Neural cell (in vitro differentiated cells): ENCODE results near the gene DENND1A. TPM values are rescaled to one million over a fixed set of nuclear protein-coding genes. Genes with fewer than 3 reads are reported as not detected.

Source experiments
- H2AFZ ChIP-seq: fragments of 200-600, 300-800 bp; sonication (generic), shearing (Covaris generic); 2 replicates; pipeline ENCODE4 v1.6.0; 2014; ENCODE audit warnings: low read depth, mild to moderate bottlenecking, antibody characterized with exemption, low read length, moderate library complexity
- H3F3A ChIP-seq: fragments of 200-600 bp; shearing (Covaris generic); 2 replicates; pipeline ENCODE4 v1.6.1; 2016; ENCODE audit warnings: mild to moderate bottlenecking, moderate library complexity, mixed read lengths, antibody characterized with exemption, low read length; ENCODE audit not compliant: insufficient read depth, poor library complexity, severe bottlenecking
- H3K27ac ChIP-seq: fragments of 200-600, 300-800 bp; sonication (generic), shearing (Covaris generic); 2 replicates; pipeline ENCODE4 v1.5.1; 2014; ENCODE audit warnings: mild to moderate bottlenecking, low read length, moderate library complexity
- H3K27me3 ChIP-seq: fragments of 300-800, 200-600 bp; sonication (generic), shearing (Covaris generic); 2 replicates; pipeline ENCODE4 v1.6.0; 2014; ENCODE audit warnings: mild to moderate bottlenecking, low read depth, low read length, moderate library complexity; ENCODE audit not compliant: insufficient read depth
- H3K36me3 ChIP-seq: fragments of 300-800, 200-600 bp; sonication (generic), shearing (Covaris generic); 2 replicates; pipeline ENCODE4 v1.5.1; 2014; ENCODE audit warnings: mild to moderate bottlenecking, antibody characterized with exemption, low read length, moderate library complexity; ENCODE audit not compliant: insufficient read depth
- H3K4me2 ChIP-seq: fragments of 300-800, 200-600 bp; sonication (generic), shearing (Covaris generic); 2 replicates; pipeline ENCODE4 v1.6.0; 2014; ENCODE audit warnings: mild to moderate bottlenecking, low read length
- H3K4me3 ChIP-seq: fragments of 300-800, 200-600 bp; sonication (generic), shearing (Covaris generic); 2 replicates; pipeline ENCODE4 v1.5.1; 2014; ENCODE audit warnings: mild to moderate bottlenecking, low read length, moderate library complexity
- H3K79me2 ChIP-seq: fragments of 200-600 bp; shearing (Covaris generic); replicated peaks from 2 replicates; pipeline ENCODE4 v1.6.0; 2014; ENCODE audit warnings: mild to moderate bottlenecking, low read length, moderate library complexity; ENCODE audit not compliant: insufficient read depth
- H3K9ac ChIP-seq: fragments of 300-800, 200-600 bp; sonication (generic), shearing (Covaris generic); 2 replicates; pipeline ENCODE4 v1.6.1; 2016; ENCODE audit warnings: mild to moderate bottlenecking, low read length, mixed read lengths
- H3K9me2 ChIP-seq: fragments of 200-600 bp; shearing (Covaris generic); 2 replicates; pipeline ENCODE4 v1.6.1; 2016; ENCODE audit warnings: mild to moderate bottlenecking, low read length, mixed read lengths; ENCODE audit not compliant: insufficient read depth
- H3K9me3 ChIP-seq: fragments of 200-600, 300-800 bp; sonication (generic), shearing (Covaris generic); 2 replicates; pipeline ENCODE4 v1.6.1; 2016; ENCODE audit warnings: mild to moderate bottlenecking, mixed run types, low read length, moderate library complexity, mixed read lengths
- H4K20me1 ChIP-seq: fragments of 200-600 bp; shearing (Covaris generic); 2 replicates; pipeline ENCODE4 v1.6.1; 2016; ENCODE audit warnings: mild to moderate bottlenecking, mixed run types; ENCODE audit not compliant: insufficient read depth
- EP300 ChIP-seq: fragments of 450-650 bp; conservative IDR thresholded peaks from 2 replicates; pipeline ENCODE4 v1.6.1; 2014; ENCODE audit warnings: antibody characterized with exemption, mild to moderate bottlenecking, moderate library complexity; ENCODE audit not compliant: poor library complexity, severe bottlenecking
- EZH2 ChIP-seq: fragments of 200-600, 300-800 bp; shearing (Covaris generic), sonication (generic); IDR thresholded peaks from 2 replicates; pipeline ENCODE4 v1.6.1; 2014; ENCODE audit warnings: antibody characterized with exemption, low read length, borderline replicate concordance, mild to moderate bottlenecking; ENCODE audit not compliant: insufficient read depth, poor library complexity, severe bottlenecking
- MXI1 ChIP-seq: fragments of 450-650 bp; conservative IDR thresholded peaks from 2 replicates; pipeline ENCODE4 v1.6.1; 2014; ENCODE audit warnings: antibody characterized with exemption, mild to moderate bottlenecking; ENCODE audit not compliant: poor library complexity, severe bottlenecking
- POLR2AphosphoS5 ChIP-seq: IDR thresholded peaks from 2 replicates; pipeline ENCODE4 v1.6.1; 2012
- RAD21 ChIP-seq: fragments of 450-650 bp; conservative IDR thresholded peaks from 2 replicates; pipeline ENCODE4 v1.6.1; 2014; ENCODE audit warnings: antibody characterized with exemption, mild to moderate bottlenecking, moderate library complexity
- REST ChIP-seq: IDR thresholded peaks from 2 replicates; pipeline ENCODE4 v1.6.1; 2012; ENCODE audit warnings: borderline replicate concordance
- SMC3 ChIP-seq: fragments of 450-650 bp; conservative IDR thresholded peaks from 2 replicates; pipeline ENCODE4 v1.6.1; 2014; ENCODE audit warnings: antibody characterized with exemption, mild to moderate bottlenecking, moderate library complexity; ENCODE audit not compliant: poor library complexity
- TAF1 ChIP-seq: IDR thresholded peaks from 2 replicates; pipeline ENCODE4 v1.6.1; 2012; ENCODE audit warnings: low read depth
- polyA plus RNA-seq: library from polyadenylated mRNA; depleted of rRNA; stranded (reverse); fragments of >200 nt; gene quantifications from 2 replicates; pipeline ENCODE4 v1.2.3, GENCODE V29; 2014
- TF ChIP-seq, protein P1 (sequence below): fragments of 450-650 bp; IDR thresholded peaks from 2 replicates; pipeline ENCODE4 v1.5.1; 2014; ENCODE audit warnings: antibody characterized with exemption, mild to moderate bottlenecking, moderate library complexity; ENCODE audit not compliant: poor library complexity, severe bottlenecking

DENND1A gene
- polyA plus RNA-seq, 1 donor from 2014 or later: 2.3 TPM

DNA sequence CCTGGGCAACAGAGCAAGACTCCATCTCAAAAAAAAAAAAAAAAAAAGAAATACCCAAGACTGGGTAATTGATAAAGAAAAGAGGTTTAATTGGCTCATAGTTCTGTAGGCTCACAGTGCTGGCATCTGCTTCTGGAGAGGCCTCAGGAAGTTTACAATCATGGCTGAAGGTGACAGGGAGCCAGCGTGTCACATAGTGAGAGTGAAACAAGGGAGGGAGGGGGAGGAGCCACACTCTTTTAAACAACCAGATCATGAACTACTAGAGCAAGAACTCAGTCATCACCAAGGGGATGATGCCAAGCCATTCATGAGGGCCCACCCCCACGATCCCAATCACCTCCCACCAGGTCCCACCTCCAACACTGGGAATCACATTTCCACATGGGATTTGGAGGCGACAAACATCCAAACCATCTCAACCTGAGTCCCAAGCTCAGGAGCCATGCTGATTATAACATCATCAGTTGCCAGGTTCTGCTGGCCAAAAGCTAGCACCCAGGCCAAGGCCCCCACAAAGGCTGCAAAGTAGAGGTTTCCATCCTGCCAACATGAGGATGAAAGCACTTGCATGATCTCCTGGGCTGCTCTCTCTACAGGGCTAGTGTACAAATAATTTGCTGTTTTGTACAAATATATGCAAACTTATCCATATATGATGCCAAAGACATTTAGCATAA lies 15.3 kb downstream of the DENND1A start:
- no peak overlapping the region for H3K9ac ChIP-seq
- no peaks in the 10 kb centered on the region for H4K20me1 ChIP-seq
- TF ChIP-seq POLR2AphosphoS5 (no peak), SMC3 (no peak), REST (no peak), EZH2 (no peak), MXI1 (no peak), TAF1 (no peak), RAD21 (no peak), EP300 (no peak)
- TF ChIP-seq, protein P1, sequence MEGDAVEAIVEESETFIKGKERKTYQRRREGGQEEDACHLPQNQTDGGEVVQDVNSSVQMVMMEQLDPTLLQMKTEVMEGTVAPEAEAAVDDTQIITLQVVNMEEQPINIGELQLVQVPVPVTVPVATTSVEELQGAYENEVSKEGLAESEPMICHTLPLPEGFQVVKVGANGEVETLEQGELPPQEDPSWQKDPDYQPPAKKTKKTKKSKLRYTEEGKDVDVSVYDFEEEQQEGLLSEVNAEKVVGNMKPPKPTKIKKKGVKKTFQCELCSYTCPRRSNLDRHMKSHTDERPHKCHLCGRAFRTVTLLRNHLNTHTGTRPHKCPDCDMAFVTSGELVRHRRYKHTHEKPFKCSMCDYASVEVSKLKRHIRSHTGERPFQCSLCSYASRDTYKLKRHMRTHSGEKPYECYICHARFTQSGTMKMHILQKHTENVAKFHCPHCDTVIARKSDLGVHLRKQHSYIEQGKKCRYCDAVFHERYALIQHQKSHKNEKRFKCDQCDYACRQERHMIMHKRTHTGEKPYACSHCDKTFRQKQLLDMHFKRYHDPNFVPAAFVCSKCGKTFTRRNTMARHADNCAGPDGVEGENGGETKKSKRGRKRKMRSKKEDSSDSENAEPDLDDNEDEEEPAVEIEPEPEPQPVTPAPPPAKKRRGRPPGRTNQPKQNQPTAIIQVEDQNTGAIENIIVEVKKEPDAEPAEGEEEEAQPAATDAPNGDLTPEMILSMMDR: no peak
- H3K9me2 ChIP-seq: no peaks in the 10 kb centered on the region
- no peak overlapping the region for H3K4me3 ChIP-seq
- no peak overlapping the region for H3K27ac ChIP-seq
- no peaks in the 10 kb centered on the region for H3K36me3 ChIP-seq
- peaks cover 31% of the 10 kb centered on the region for H3K79me2 ChIP-seq
- no peaks in the 10 kb centered on the region for H3K9me3 ChIP-seq
- no peak overlapping the region for H2AFZ ChIP-seq
- no peak overlapping the region for H3K4me2 ChIP-seq
- H3K27me3 ChIP-seq: no peaks in the 10 kb centered on the region
- no peaks in the 10 kb centered on the region for H3F3A ChIP-seq

DNA sequence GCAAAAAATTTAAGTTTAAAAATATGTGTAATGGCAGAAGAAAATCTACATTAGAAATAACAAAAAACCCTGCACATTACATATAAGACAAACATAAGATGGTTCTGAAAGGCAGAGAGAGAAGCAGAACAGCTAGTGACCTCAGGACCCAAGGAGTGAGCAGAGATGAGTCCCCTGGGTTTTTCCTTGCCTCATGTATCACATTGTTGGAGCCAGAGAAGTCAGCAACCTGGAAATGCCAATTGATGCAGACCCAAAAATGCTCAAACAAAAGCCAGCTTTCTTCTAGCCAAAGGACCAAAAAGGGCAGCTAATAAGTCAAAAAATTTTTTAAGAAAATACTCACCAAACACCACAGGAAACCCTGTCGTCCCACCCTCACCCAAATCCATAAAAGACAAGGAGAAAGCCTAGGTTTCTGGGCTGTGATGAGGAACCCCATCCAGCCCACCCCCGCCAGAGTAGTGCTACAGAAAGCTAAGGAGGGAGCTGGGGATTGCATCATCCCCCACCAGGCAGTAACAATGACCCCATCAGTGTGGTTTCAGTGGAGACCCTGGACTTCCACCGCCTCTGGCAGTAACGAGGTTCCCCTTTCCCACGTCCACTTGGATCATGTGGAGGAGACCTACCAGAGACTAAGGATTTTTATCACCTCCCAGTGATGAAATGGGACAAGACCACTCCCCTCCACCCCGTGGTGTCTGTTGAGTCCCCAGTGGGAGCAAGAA lies 17.6 kb downstream of the DENND1A start:
- TF ChIP-seq, protein P1: no peak
- TF ChIP-seq TAF1 (no peak), EZH2 (no peak)
- Histone ChIP-seq H3K9ac (no peak overlapping the region), H3K27me3 (no peaks in the 10 kb centered on the region), H4K20me1 (no peaks in the 10 kb centered on the region), H3K4me2 (no peak overlapping the region), H3K79me2 (peaks cover 26% of the 10 kb centered on the region), H3K27ac (no peak overlapping the region), H3K36me3 (no peaks in the 10 kb centered on the region), H3K9me2 (no peaks in the 10 kb centered on the region), H3K4me3 (no peak overlapping the region), H3F3A (no peaks in the 10 kb centered on the region), H3K9me3 (no peaks in the 10 kb centered on the region), H2AFZ (no peak overlapping the region)
